GOT3 (cell line): ENCODE results near the gene WDR27.
"Not testable (repeated sequence)": the region's sequence is repeated elsewhere in the genome, so short reads cannot be mapped to it uniquely, and the experiment has no call there.

ENCODE experiments used
- DNase-seq: peaks from one replicate; lab custom pipeline; 2025; ENCODE audit warnings: mixed read lengths; lab: John Stamatoyannopoulos, UW

WDR27 gene

GRCh38 chr6:169441292-169441691 lies 260.5 kb downstream of the WDR27 start:
- no peak for DNase-seq

- no peak for DNase-seq
Observed at GRCh38 chr6:169439710-169440109, 262.1 kb downstream of the WDR27 start.

- DNase-seq: not testable (repeated sequence)
Observed at GRCh38 chr6:169434554-169434953, 267.3 kb downstream of the WDR27 start.

- no peak for DNase-seq
Observed at GRCh38 chr6:169429001-169429400, 272.8 kb downstream of the WDR27 start.

GRCh38 chr6:169428532-169428931 lies 273.3 kb downstream of the WDR27 start:
- DNase-seq: no peak

- DNase-seq: no peak
Observed at GRCh38 chr6:169427856-169428255, 274.0 kb downstream of the WDR27 start.

- DNase-seq: no peak
Observed at GRCh38 chr6:169426611-169427010, 275.2 kb downstream of the WDR27 start.

- no peak for DNase-seq
Observed at GRCh38 chr6:169425628-169426370, 276.0 kb downstream of the WDR27 start.

- peak; percentile 26 for DNase-seq
Observed at GRCh38 chr6:169424821-169425240, 277.0 kb downstream of the WDR27 start.

GRCh38 chr6:169424149-169424804 lies 277.6 kb downstream of the WDR27 start:
- no peak for DNase-seq

GRCh38 chr6:169421586-169422264 lies 280.1 kb downstream of the WDR27 start:
- no peak for DNase-seq

- no peak for DNase-seq
Observed at GRCh38 chr6:169420912-169421543, 280.8 kb downstream of the WDR27 start.

GRCh38 chr6:169417101-169417500 lies 284.7 kb downstream of the WDR27 start:
- no peak for DNase-seq

GRCh38 chr6:169416249-169416648 lies 285.6 kb downstream of the WDR27 start:
- DNase-seq: no peak

GRCh38 chr6:169415179-169415578 lies 286.6 kb downstream of the WDR27 start:
- DNase-seq: no peak

- no peak for DNase-seq
Observed at GRCh38 chr6:169411722-169412121, 290.1 kb downstream of the WDR27 start.

GRCh38 chr6:169411296-169411695 lies 290.5 kb downstream of the WDR27 start:
- DNase-seq: no peak

- no peak for DNase-seq
Observed at GRCh38 chr6:169409742-169410312, 292.0 kb downstream of the WDR27 start.

- no peak for DNase-seq
Observed at GRCh38 chr6:169407325-169407724, 294.5 kb downstream of the WDR27 start.
